ENCODE results near the gene ABHD1.
"Not testable (repeated sequence)": the region's sequence is repeated elsewhere in the genome, so short reads cannot be mapped to it uniquely, and the experiment has no call there.

Gene ABHD1

GRCh38 chr2:27164960-27165763, 41.5 kb downstream of the ABHD1 start:
- no peak for DNase-seq (ENCODE audit: low read depth in 2 of 2)

GRCh38 chr2:27170581-27171337, 47.1 kb downstream of the ABHD1 start:
- DNase-seq (ENCODE audit: low read depth in 2 of 2), result no peak

- no peak for DNase-seq (ENCODE audit: low read depth in 2 of 2)
Observed at GRCh38 chr2:27171351-27171848, 47.8 kb downstream of the ABHD1 start.

GRCh38 chr2:27174638-27175037, 51.0 kb downstream of the ABHD1 start:
- no peak for DNase-seq (ENCODE audit: low read depth in 2 of 2)

GRCh38 chr2:27175330-27175729, 51.7 kb downstream of the ABHD1 start:
- no peak for DNase-seq (ENCODE audit: low read depth in 2 of 2)

- DNase-seq (ENCODE audit: low read depth in 2 of 2), result not testable (repeated sequence)
Observed at GRCh38 chr2:27175781-27176180, 52.2 kb downstream of the ABHD1 start.

- no peak for DNase-seq (ENCODE audit: low read depth in 2 of 2)
Observed at GRCh38 chr2:27177441-27178351, 54.1 kb downstream of the ABHD1 start.

- no peak for DNase-seq (ENCODE audit: low read depth in 2 of 2)
Observed at GRCh38 chr2:27178469-27178868, 54.9 kb downstream of the ABHD1 start.

GRCh38 chr2:27179344-27180000, 55.9 kb downstream of the ABHD1 start:
- DNase-seq (ENCODE audit: low read depth in 2 of 2), result no peak

Measured in stimulated activated CD4-positive, alpha-beta T cell treated with anti-CD3 and anti-CD28 coated beads, Interleukin-1b, Interleukin-23, amount 100 ng/mL, for 1 hour (primary cell).